Measurements from ENCODE around the gene RTN4IP1. TPM values are rescaled to one million over a fixed set of nuclear protein-coding genes. Genes with fewer than 3 reads are reported as not detected.

RTN4IP1 gene
- total RNA-seq, 1 experiment from 2014 or later: 7.3 TPM

GRCh38 chr6:106617302-106617701, 12.0 kb downstream of the RTN4IP1 start:
- no peaks in the 10 kb centered on the region for H3K79me2 ChIP-seq (ENCODE audit: low read length)
- ATAC-seq (no peak), DNase-seq (no peak)
- ChIA-PET CTCF (no interaction called here), POLR2A (ENCODE audit: unreplicated experiment) (no interaction called here)
- H3K4me2 ChIP-seq (ENCODE audit: low read length): no peak overlapping the region
- no peaks in the 10 kb centered on the region for H3K9me3 ChIP-seq (ENCODE audit: low read length)
- H3K36me3 ChIP-seq (ENCODE audit: low read depth, low read length): no peaks in the 10 kb centered on the region
- H2AFZ ChIP-seq (ENCODE audit: low read length): no peak overlapping the region
- no peaks in the 10 kb centered on the region for H3K4me1 ChIP-seq (ENCODE audit: insufficient read depth, low read length)
- intact Hi-C loops (cut with micrococcal nuclease): no loop called here
- no peaks in the 10 kb centered on the region for H4K20me1 ChIP-seq (ENCODE audit: low read length)
- no peak overlapping the region for H3K4me3 ChIP-seq (ENCODE audit: low read length)
- H3F3A ChIP-seq (ENCODE audit: low read length, unreplicated experiment): no peaks in the 10 kb centered on the region
- no peak overlapping the region for H3K9ac ChIP-seq (ENCODE audit: low read length)
- TF ChIP-seq CTCF (conservative IDR thresholded peaks at IDR 0.05; ENCODE audit: low read depth, low read length) (no peak), EZH2 (IDR thresholded peaks at IDR 0.05; ENCODE audit: low read length, unreplicated experiment) (no peak), EZH2phosphoT487 (IDR thresholded peaks at IDR 0.05; ENCODE audit: borderline replicate concordance, low read length) (no peak)
- no peaks in the 10 kb centered on the region for H3K27me3 ChIP-seq (ENCODE audit: low read length)
- BruUV-seq (replicated peaks): no TSS peak
- H3K9me2 ChIP-seq (replicated peaks; ENCODE audit: low read length): no peaks in the 10 kb centered on the region
- H3K27ac ChIP-seq (ENCODE audit: low read length): no peak overlapping the region

GRCh38 chr6:106614592-106615257, 14.6 kb downstream of the RTN4IP1 start:
- no TSS peak for BruUV-seq (replicated peaks)
- CTCF ChIA-PET: no interaction called here
- H3K4me3 ChIP-seq (ENCODE audit: low read length): no peak overlapping the region
- H3K36me3 ChIP-seq (ENCODE audit: low read depth, low read length): no peaks in the 10 kb centered on the region
- POLR2A ChIA-PET (ENCODE audit: unreplicated experiment): no interaction called here
- no peaks in the 10 kb centered on the region for H3F3A ChIP-seq (ENCODE audit: low read length, unreplicated experiment)
- DNase-seq: no peak
- no peak for ATAC-seq
- no peak overlapping the region for H3K27ac ChIP-seq (ENCODE audit: low read length)
- no peak overlapping the region for H3K9ac ChIP-seq (ENCODE audit: low read length)
- H3K79me2 ChIP-seq (ENCODE audit: low read length): no peaks in the 10 kb centered on the region
- TF ChIP-seq CTCF (conservative IDR thresholded peaks at IDR 0.05; ENCODE audit: low read depth, low read length) (no peak), EZH2phosphoT487 (IDR thresholded peaks at IDR 0.05; ENCODE audit: borderline replicate concordance, low read length) (no peak), EZH2 (IDR thresholded peaks at IDR 0.05; ENCODE audit: low read length, unreplicated experiment) (no peak)
- no peaks in the 10 kb centered on the region for H3K27me3 ChIP-seq (ENCODE audit: low read length)
- no peak overlapping the region for H3K4me2 ChIP-seq (ENCODE audit: low read length)
- no peaks in the 10 kb centered on the region for H3K4me1 ChIP-seq (ENCODE audit: insufficient read depth, low read length)
- no peaks in the 10 kb centered on the region for H4K20me1 ChIP-seq (ENCODE audit: low read length)
- no peaks in the 10 kb centered on the region for H3K9me3 ChIP-seq (ENCODE audit: low read length)
- intact Hi-C loops (cut with micrococcal nuclease): no loop called here
- no peaks in the 10 kb centered on the region for H3K9me2 ChIP-seq (replicated peaks; ENCODE audit: low read length)
- no peak overlapping the region for H2AFZ ChIP-seq (ENCODE audit: low read length)

GRCh38 chr6:106614166-106614565, 15.1 kb downstream of the RTN4IP1 start:
- intact Hi-C loops (cut with micrococcal nuclease): no loop called here
- DNase-seq: no peak
- Histone ChIP-seq H3K27me3 (ENCODE audit: low read length) (no peaks in the 10 kb centered on the region), H3K27ac (ENCODE audit: low read length) (no peak overlapping the region), H3K4me3 (ENCODE audit: low read length) (no peak overlapping the region), H4K20me1 (ENCODE audit: low read length) (no peaks in the 10 kb centered on the region), H3F3A (ENCODE audit: low read length, unreplicated experiment) (no peaks in the 10 kb centered on the region), H3K36me3 (ENCODE audit: low read depth, low read length) (no peaks in the 10 kb centered on the region), H2AFZ (ENCODE audit: low read length) (no peak overlapping the region), H3K4me1 (ENCODE audit: insufficient read depth, low read length) (no peaks in the 10 kb centered on the region), H3K4me2 (ENCODE audit: low read length) (no peak overlapping the region), H3K79me2 (ENCODE audit: low read length) (no peaks in the 10 kb centered on the region), H3K9me3 (ENCODE audit: low read length) (no peaks in the 10 kb centered on the region), H3K9ac (ENCODE audit: low read length) (no peak overlapping the region), H3K9me2 (replicated peaks; ENCODE audit: low read length) (no peaks in the 10 kb centered on the region)
- no peak for ATAC-seq
- POLR2A ChIA-PET (ENCODE audit: unreplicated experiment): no interaction called here
- TF ChIP-seq CTCF (conservative IDR thresholded peaks at IDR 0.05; ENCODE audit: low read depth, low read length) (no peak), EZH2phosphoT487 (IDR thresholded peaks at IDR 0.05; ENCODE audit: borderline replicate concordance, low read length) (no peak), EZH2 (IDR thresholded peaks at IDR 0.05; ENCODE audit: low read length, unreplicated experiment) (no peak)
- no TSS peak for BruUV-seq (replicated peaks)
- CTCF ChIA-PET: no interaction called here

All from PC-3 (cell line).